LNCAP (cell line): Measurements from ENCODE around the gene ZNF784.

Experiments used
- TF ChIP-seq, protein P1 (sequence below): fragments of 450-650 bp; IDR thresholded peaks from 2 replicates; pipeline ENCODE4 v1.5.1; 2017; ENCODE audit warnings: mild to moderate bottlenecking

The ZNF784 gene

DNA sequence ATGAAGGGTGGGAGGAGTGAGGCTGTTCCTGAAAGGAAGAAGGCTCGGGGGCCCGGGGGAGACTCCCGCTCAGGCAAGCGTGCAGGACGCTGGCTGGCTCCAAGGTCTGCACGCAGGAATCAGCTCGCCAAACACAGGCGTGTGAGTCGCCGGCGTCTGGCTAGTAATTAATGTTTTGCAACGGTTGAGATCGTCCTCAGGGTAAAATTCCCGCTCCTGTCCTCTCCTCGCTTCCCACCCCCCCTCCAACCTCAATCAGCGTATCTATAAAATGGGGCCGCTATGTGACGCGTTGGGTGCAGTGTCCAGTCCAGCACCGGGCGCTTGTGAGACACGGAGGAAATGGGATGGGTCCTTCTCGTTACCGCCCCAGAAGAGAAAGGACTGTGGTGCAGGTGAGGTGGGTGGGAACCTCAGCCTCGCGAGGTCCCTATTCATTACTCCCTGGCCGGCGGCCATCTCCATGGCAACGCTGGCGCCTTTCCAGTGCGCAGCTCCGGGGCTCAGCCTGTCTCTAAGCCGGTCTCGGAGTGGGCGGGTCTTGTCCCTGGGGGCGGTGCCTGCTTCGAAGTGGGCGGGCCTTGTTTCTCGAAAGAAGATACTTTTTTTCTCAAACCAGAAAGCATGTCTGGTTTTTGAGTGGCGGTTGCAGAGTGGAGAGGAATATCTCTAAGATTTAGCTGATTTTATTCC is 37.2 kb downstream of the ZNF784 start:
- TF ChIP-seq, protein P1, sequence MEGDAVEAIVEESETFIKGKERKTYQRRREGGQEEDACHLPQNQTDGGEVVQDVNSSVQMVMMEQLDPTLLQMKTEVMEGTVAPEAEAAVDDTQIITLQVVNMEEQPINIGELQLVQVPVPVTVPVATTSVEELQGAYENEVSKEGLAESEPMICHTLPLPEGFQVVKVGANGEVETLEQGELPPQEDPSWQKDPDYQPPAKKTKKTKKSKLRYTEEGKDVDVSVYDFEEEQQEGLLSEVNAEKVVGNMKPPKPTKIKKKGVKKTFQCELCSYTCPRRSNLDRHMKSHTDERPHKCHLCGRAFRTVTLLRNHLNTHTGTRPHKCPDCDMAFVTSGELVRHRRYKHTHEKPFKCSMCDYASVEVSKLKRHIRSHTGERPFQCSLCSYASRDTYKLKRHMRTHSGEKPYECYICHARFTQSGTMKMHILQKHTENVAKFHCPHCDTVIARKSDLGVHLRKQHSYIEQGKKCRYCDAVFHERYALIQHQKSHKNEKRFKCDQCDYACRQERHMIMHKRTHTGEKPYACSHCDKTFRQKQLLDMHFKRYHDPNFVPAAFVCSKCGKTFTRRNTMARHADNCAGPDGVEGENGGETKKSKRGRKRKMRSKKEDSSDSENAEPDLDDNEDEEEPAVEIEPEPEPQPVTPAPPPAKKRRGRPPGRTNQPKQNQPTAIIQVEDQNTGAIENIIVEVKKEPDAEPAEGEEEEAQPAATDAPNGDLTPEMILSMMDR, result no peak

DNA sequence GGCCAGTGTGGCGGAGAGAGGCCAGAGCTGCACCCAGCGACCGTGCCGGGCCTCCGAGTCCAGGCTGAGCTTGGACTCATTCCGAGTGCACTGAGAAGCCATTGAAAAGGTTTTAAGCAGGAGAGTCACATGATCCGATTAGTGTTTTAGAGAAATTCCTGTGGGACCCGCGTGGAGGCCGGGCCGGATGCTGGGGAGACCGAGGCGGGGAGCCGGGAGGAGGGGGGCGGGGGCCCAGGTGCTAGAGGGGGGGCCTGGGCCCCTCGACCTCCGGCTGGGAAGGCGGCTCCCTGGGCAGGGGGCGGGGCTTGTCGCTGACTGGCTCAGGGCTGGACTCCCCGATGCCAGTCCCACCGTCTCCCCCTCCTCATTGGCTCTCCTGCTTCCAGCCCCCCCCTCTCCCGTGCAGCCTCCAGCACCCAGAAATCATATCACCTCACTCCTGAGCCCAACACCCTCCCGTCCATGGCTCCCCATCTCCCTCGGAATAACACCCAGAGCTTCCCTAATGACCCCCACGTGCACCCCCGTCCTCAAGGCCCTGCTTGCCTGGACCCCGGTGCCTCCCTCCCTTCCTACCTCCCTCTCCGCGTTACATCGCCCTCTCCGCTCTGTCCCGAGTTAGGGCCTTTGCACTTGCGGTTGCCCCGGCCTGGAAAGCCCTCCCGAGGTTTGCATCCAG is 38.6 kb downstream of the ZNF784 start:
- TF ChIP-seq, protein P1, result no peak

DNA sequence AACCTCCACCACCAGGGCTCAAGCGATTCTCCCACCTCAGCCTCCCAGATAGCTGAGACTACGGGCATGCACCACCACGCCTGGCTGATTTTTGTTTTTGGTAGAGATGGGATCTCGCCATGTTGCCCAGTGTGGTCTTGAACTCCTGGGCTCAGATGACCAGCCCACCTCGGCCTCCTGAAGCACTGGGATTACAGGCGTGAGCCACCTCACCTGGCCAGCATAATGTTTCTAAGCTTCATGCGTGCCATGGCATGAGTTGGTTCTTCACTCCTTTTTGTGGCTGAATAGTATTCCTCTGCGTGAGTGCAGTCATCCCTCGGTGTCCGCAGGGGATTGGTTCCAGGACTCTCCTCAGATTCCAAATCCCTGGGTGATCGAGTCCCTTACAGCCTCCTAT is 39.5 kb downstream of the ZNF784 start:
- TF ChIP-seq, protein P1, result no peak

DNA sequence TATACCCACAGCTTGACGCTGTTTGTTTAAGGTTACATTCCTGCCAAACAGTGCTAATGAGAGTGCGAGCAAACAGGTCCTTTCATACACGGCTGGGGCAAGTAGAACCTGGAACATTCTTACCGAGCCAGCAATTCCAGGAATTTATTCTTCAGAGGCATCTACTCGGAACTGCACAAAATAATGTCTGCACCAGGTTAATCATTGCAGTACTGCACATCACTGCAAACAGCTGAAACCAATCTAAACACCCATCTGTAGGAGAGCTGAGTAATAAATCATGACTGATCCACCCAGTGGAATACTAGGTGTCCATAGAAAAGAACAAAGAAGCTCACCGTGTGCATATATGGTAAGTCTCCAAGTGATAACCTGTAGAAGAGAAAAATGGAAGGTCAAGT is 42.5 kb downstream of the ZNF784 start:
- TF ChIP-seq, protein P1, result no peak

DNA sequence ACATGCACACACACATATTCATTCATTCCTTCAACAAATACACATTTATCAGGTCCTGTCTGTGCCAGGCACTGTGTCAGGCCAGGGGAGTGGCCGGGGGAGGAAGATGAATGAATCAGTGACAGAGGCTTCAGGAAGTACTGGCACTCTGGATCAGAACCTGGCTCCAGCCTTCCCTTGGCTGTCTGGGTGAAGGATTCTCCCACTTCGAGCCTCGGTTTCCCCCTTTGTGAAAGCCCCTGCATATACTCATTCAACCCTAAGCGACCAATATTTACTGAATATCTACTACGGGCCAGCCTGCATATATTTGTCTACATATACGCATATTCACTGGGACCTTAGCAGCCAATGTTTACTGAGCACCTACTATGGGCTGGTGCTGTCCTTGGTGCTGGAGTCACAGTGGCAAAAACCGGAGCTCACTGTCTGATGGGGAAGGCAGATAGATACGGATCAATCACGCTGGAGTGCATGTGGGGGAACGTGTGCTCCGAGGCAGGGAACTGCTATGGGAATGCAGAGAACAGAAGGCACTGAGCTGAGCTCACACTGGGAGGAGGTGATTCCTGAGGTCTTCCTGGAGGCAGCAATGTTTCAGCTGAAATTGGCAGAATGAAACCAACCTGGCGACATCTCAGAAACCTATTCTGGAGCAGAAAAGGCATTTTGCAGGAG is 43.1 kb downstream of the ZNF784 start:
- TF ChIP-seq, protein P1, result no peak

DNA sequence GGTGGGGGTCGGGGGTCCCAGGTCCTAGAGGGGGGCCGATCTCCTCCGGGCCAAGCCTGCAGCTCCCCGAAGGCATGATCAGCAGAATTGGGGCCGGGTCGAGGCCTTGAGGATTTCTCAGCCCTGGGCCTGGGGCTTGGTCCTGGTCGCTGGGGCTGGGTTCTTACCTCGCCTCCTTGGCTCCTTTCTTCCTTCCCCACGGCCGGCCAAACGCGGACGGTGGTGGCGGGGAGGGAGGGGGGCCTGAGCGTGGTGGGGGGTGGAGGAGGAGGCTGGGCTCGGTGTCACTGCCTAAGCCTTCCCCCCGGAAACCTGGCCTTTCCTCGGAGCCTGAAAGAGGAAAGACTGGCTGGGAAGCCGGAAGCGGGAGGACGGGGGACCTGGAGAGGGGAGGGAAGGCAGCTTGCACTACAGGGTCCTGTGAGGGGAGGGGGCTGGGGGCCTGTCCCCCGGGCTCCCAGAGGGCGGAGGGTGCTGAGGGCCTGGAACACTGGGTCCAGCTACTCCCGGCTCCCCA is 43.7 kb downstream of the ZNF784 start, which contains the start of gene ZNF579:
ZNF579 (minus strand) TSS at position 221 of the 517 bp plus-strand sequence. CDS start 1,209 bp downstream, outside the sequence.
- TF ChIP-seq, protein P1, result no peak

DNA sequence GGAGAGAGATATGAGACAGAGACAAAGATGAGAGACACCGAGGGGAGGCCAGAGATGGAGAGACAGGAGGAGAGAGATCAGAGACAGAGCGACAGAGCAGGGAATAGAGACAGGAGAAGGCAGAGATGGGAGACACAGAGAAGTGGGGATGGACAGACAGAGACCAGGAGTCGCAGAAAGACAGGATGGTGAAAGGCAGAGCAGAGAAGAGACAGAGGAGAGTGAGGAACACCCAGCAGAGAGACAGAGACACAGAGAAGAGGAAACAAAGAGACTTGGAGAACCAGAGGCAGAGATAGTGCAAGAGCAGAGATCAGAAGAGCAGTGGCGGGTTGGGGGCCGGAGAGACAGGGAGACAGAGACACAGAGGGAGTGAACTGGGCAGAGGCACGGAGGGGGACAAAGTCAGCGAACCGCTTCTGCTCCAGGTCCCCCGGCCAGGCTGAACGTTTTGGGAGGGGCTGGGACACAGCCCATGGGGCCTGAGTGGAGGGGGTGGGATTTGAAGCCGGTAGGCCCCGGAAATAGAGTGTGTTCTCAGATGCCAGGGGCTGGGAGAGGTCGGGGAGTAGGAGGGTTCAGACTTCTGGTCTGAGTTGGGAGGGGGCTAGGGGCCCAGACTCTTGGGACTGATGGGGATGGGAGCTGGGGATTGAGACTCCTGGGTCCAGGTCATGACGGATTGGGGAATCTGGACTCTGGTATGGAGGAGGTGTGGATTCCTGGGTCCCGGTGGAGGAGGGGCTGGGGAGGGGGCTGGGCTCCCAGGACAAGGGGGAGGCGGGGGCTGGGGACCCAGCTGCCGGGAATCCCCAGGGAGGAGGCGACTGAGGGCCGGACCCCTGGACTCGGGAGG is 44.4 kb downstream of the ZNF784 start:
- TF ChIP-seq, protein P1, result no peak
